Colonic mucosa (tissue), 4 donors: ENCODE data around the gene GPR146. TPM values are rescaled to one million over a fixed set of nuclear protein-coding genes. Genes with fewer than 3 reads are reported as not detected.

Experiments
- DNase-seq: peaks from one replicate; pipeline ENCODE4 v3.0.0-alpha.2; 2020
- H3K27ac ChIP-seq: fragments of 200-600 bp; one replicate; pipeline ENCODE4 v1.8.0; 2021
- H3K27me3 ChIP-seq: fragments of 200-600 bp; one replicate; pipeline ENCODE4 v1.8.0; 2021
- H3K36me3 ChIP-seq: fragments of 200-600 bp; one replicate; pipeline ENCODE4 v1.8.0; 2021
- H3K4me1 ChIP-seq: fragments of 200-600 bp; one replicate; pipeline ENCODE4 v1.8.0; 2021; ENCODE audit warnings: mild to moderate bottlenecking
- H3K4me3 ChIP-seq: fragments of 200-600 bp; one replicate; pipeline ENCODE4 v1.8.0; 2021
- H3K9ac ChIP-seq, 2 donors: one replicate each; pipeline ENCODE4 v1.7.0; 2013; ENCODE audit warnings: control low read depth in 2 of 2, low read depth in 2 of 2, low read length in 2 of 2
- H3K9me3 ChIP-seq: fragments of 200-600 bp; one replicate; pipeline ENCODE4 v1.8.0; 2021
- CTCF ChIP-seq: fragments of 200-600 bp; IDR thresholded peaks from one replicate; pipeline ENCODE4 v1.8.0; 2022; ENCODE audit warnings: antibody characterized with exemption, mild to moderate bottlenecking
- intact Hi-C: fragments of 100-400 bp; cut with DNase I; formaldehyde crosslinking; loops from one replicate; pipeline ENCODE4 v1.14.1; 2022
- total RNA-seq, 2 donors: library from RNA; stranded (reverse); fragmentation: NEBNext Ultra II Directional in 1 of 2; extraction: Animal tissue kit (Norgen Biotek cat#: 25700) in 1 of 2; gene quantifications; one replicate each; pipeline ENCODE4 v1.2.1, GENCODE V29; 2021
- donor health status: healthy.
- donor health status: DM: no; HTN: no; CAD: no.
- donor health status: DM: no; HTN: no; CAD: no.

GPR146 gene
- total RNA-seq, 2 donors from 2014 or later: 2.9 to 9.0 TPM

GRCh38 chr7:1050254-1050906 is 6.0 kb downstream of the GPR146 start:
- Histone ChIP-seq H3K27ac (no peak overlapping the region), H3K27me3 (no peaks in the 10 kb centered on the region), H3K4me3 (no peak overlapping the region), H3K4me1 (peaks cover 6% of the 10 kb centered on the region), H3K9me3 (no peaks in the 10 kb centered on the region), H3K9ac (no peak overlapping the region), H3K36me3 (no peaks in the 10 kb centered on the region)
- DNase-seq: no peak
- intact Hi-C loops: no loop called here
- TF ChIP-seq CTCF: no peak

GRCh38 chr7:1050956-1051690 is 6.8 kb downstream of the GPR146 start:
- Histone ChIP-seq H3K27ac (no peak overlapping the region), H3K27me3 (no peaks in the 10 kb centered on the region), H3K4me3 (no peak overlapping the region), H3K9me3 (no peaks in the 10 kb centered on the region), H3K4me1 (peaks cover 4% of the 10 kb centered on the region), H3K36me3 (no peaks in the 10 kb centered on the region), H3K9ac (no peak overlapping the region)
- intact Hi-C loops: no loop called here
- TF ChIP-seq CTCF: no peak
- DNase-seq: no peak

GRCh38 chr7:1052031-1052818 is 7.9 kb downstream of the GPR146 start:
- H3K27me3 ChIP-seq: no peaks in the 10 kb centered on the region
- H3K36me3 ChIP-seq: no peaks in the 10 kb centered on the region
- intact Hi-C loops: no loop called here
- H3K27ac ChIP-seq: no peak overlapping the region
- H3K4me3 ChIP-seq: no peak overlapping the region
- peaks cover 4% of the 10 kb centered on the region for H3K4me1 ChIP-seq
- H3K9me3 ChIP-seq: no peaks in the 10 kb centered on the region
- no peak for TF ChIP-seq CTCF
- no peak overlapping the region for H3K9ac ChIP-seq
- no peak for DNase-seq

- Histone ChIP-seq H3K27me3 (no peaks in the 10 kb centered on the region), H3K4me1 (peaks cover 4% of the 10 kb centered on the region), H3K9me3 (no peaks in the 10 kb centered on the region), H3K9ac (no peak overlapping the region), H3K4me3 (no peak overlapping the region), H3K27ac (no peak overlapping the region), H3K36me3 (no peaks in the 10 kb centered on the region)
- intact Hi-C loops: no loop called here
- TF ChIP-seq CTCF: no peak
- DNase-seq: no peak
Measured at GRCh38 chr7:1053002-1053411, 8.7 kb downstream of the GPR146 start.

- no peak overlapping the region for H3K4me3 ChIP-seq
- H3K9me3 ChIP-seq: no peaks in the 10 kb centered on the region
- H3K27ac ChIP-seq: no peak overlapping the region
- TF ChIP-seq CTCF: no peak
- H3K4me1 ChIP-seq: peaks cover 4% of the 10 kb centered on the region
- no peaks in the 10 kb centered on the region for H3K27me3 ChIP-seq
- intact Hi-C loops: no loop called here
- no peak for DNase-seq
- H3K9ac ChIP-seq: no peak overlapping the region
- H3K36me3 ChIP-seq: no peaks in the 10 kb centered on the region
Measured at GRCh38 chr7:1053816-1054370, 9.5 kb downstream of the GPR146 start.
